SK-N-SH treated with all-trans-retinoic acid at 6 μM for 48 hours (cell line): ENCODE measurements around the gene IRS4.

Experiments
- ATAC-seq: fragments of 200-7000 bp; cut with Tn5 transposase; 3 replicates; pipeline ENCODE4 v1.9.1; 2020; ENCODE audit warnings: mild to moderate bottlenecking, moderate library complexity
- ARNTL ChIP-seq: fragments of 450-650 bp; formaldehyde crosslinking; IDR thresholded peaks from 2 replicates; pipeline ENCODE4 v1.5.0; 2020; ENCODE audit warnings: low read depth, mild to moderate bottlenecking, moderate library complexity, borderline replicate concordance
- BACH2 ChIP-seq: fragments of 250-450 bp; sonication (Bioruptor Pico); IDR thresholded peaks from 2 replicates; pipeline ENCODE4 v1.9.0; 2021; ENCODE audit warnings: mild to moderate bottlenecking, borderline replicate concordance
- CREB5 ChIP-seq: fragments of 250-450 bp; sonication (Bioruptor Pico); IDR thresholded peaks from 2 replicates; pipeline ENCODE4 v1.5.1; 2020; ENCODE audit warnings: low read depth, mild to moderate bottlenecking, moderate library complexity
- CSDC2 ChIP-seq: fragments of 250-450 bp; sonication (Bioruptor Pico); IDR thresholded peaks from 2 replicates; pipeline ENCODE4 v1.5.0; 2020; ENCODE audit warnings: mild to moderate bottlenecking, moderate library complexity
- CSRNP3 ChIP-seq: fragments of 250-450 bp; sonication (Bioruptor Pico); IDR thresholded peaks from 2 replicates; pipeline ENCODE4 v1.5.1; 2021; ENCODE audit warnings: mild to moderate bottlenecking, moderate library complexity
- ESRRG ChIP-seq: fragments of 250-450 bp; sonication (Bioruptor Pico); IDR thresholded peaks from 2 replicates; pipeline ENCODE4 v1.6.1; 2021; ENCODE audit warnings: mild to moderate bottlenecking
- ISL1 ChIP-seq: fragments of 250-450 bp; sonication (Bioruptor Pico); IDR thresholded peaks from 2 replicates; pipeline ENCODE4 v2.1.2; 2022; ENCODE audit warnings: mild to moderate bottlenecking, moderate library complexity
- OSR1 ChIP-seq: fragments of 250-450 bp; sonication (Bioruptor Pico); IDR thresholded peaks from 2 replicates; pipeline ENCODE4 v1.8.0; 2022; ENCODE audit warnings: moderate library complexity, mild to moderate bottlenecking, inconsistent platforms
- PATZ1 ChIP-seq: fragments of 250-450 bp; sonication (Bioruptor Pico); IDR thresholded peaks from 2 replicates; pipeline ENCODE4 v1.8.0; 2020; ENCODE audit warnings: mild to moderate bottlenecking, moderate library complexity, borderline replicate concordance
- POU6F1 ChIP-seq: fragments of 250-450 bp; sonication (Bioruptor Pico); IDR thresholded peaks from 2 replicates; pipeline ENCODE4 v1.8.0; 2021; ENCODE audit warnings: low read depth, mild to moderate bottlenecking, moderate library complexity, borderline replicate concordance
- PPARA ChIP-seq: fragments of 250-450 bp; sonication (Bioruptor Pico); IDR thresholded peaks from 2 replicates; pipeline ENCODE4 v1.5.0; 2020; ENCODE audit warnings: mild to moderate bottlenecking, borderline replicate concordance
- RARB ChIP-seq: fragments of 250-450 bp; sonication (Bioruptor Pico); IDR thresholded peaks from 2 replicates; pipeline ENCODE4 v1.8.0; 2021; ENCODE audit warnings: mild to moderate bottlenecking, moderate library complexity
- SNAI2 ChIP-seq: fragments of 250-450 bp; sonication (Bioruptor Pico); IDR thresholded peaks from 2 replicates; pipeline ENCODE4 v1.5.0; 2020; ENCODE audit warnings: mild to moderate bottlenecking, moderate library complexity
- TCF4 ChIP-seq: fragments of 250-450 bp; sonication (Bioruptor Pico); IDR thresholded peaks from 2 replicates; pipeline ENCODE4 v1.8.0; 2021; ENCODE audit warnings: mild to moderate bottlenecking, moderate library complexity, borderline replicate concordance
- TSHZ2 ChIP-seq: fragments of 250-450 bp; sonication (Bioruptor Pico); IDR thresholded peaks from 2 replicates; pipeline ENCODE4 v1.5.0; 2020; ENCODE audit warnings: mild to moderate bottlenecking, moderate library complexity
- ZC3H10 ChIP-seq: fragments of 250-450 bp; sonication (Bioruptor Pico); IDR thresholded peaks from 2 replicates; pipeline ENCODE4 v1.5.1; 2021; ENCODE audit warnings: mild to moderate bottlenecking, moderate library complexity
- ZFP30 ChIP-seq: fragments of 450-650 bp; formaldehyde crosslinking; IDR thresholded peaks from 2 replicates; pipeline ENCODE4 v1.5.0; 2022; ENCODE audit warnings: mild to moderate bottlenecking, moderate library complexity
- ZNF565 ChIP-seq: fragments of 450-650 bp; formaldehyde crosslinking; conservative IDR thresholded peaks from 2 replicates; pipeline ENCODE4 v1.5.0; 2020; ENCODE audit warnings: low read depth, mild to moderate bottlenecking, moderate library complexity
- ZNF8 ChIP-seq: fragments of 450-650 bp; formaldehyde crosslinking; IDR thresholded peaks from 2 replicates; pipeline ENCODE4 v1.5.0; 2020; ENCODE audit warnings: mild to moderate bottlenecking, moderate library complexity

Gene IRS4

GRCh38 chrX:108722561-108722960, 13.8 kb downstream of the IRS4 start (continued):
- TF ChIP-seq TSHZ2 (no peak), ISL1 (CRISPR knock-in tag) (no peak), BACH2 (CRISPR knock-in tag) (no peak), PATZ1 (CRISPR knock-in tag) (no peak)

- TF ChIP-seq ZFP30 (no peak), SNAI2 (no peak), CSDC2 (CRISPR knock-in tag) (no peak), POU6F1 (CRISPR knock-in tag) (no peak), TCF4 (CRISPR knock-in tag) (no peak), PPARA (no peak), PATZ1 (CRISPR knock-in tag) (no peak)
- no peak for ATAC-seq
These were observed 23.5 kb downstream of the IRS4 start for GRCh38 chrX:108712886-108713285.

DNA sequence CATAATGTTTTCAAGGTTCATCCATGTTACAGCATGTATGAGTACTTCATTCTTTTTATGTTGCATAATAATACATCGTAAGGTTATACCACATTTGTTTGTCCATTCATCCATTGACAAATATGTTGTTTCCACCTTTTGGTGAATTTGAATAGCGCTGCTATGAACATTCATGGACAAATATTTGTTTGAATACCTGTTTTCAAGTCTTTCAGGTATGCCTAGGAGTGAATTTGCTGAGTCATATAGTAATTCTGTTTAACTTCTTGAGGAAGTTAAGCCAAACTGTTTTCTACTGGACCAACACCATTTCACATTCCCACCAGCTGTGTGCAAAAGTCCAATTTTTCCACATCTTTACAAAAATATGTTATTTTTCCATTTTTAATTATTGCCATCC, 31.5 kb downstream of the IRS4 start:
- no peak for ATAC-seq
- TF ChIP-seq TCF4 (CRISPR knock-in tag) (no peak), ESRRG (no peak), RARB (CRISPR knock-in tag) (no peak), ISL1 (CRISPR knock-in tag) (no peak), CSRNP3 (CRISPR knock-in tag) (no peak), ZC3H10 (CRISPR knock-in tag) (no peak), ZNF8 (no peak)

DNA sequence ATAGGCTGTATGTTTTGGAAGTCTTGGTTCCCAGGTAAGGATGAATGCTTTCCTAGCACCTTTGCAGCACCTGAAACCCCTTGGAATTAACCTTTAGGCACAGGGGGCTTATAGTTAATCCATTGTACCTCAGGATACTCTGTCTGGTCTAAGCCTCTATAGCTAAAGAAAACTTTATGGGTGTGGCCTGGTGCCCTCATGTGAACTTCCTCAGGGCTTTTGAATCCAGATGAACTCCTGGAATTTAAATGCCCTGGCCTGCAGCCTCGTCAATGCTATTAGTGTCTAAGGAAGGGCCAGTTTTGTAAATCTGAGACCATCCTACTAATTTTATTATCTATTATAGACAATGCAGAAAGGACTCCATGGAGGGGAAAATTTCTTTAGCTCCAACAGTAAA, 33.8 kb downstream of the IRS4 start:
- no peak for TF ChIP-seq CSDC2 (CRISPR knock-in tag)
- TF ChIP-seq ARNTL (CRISPR knock-in tag), result no peak
- no peak for TF ChIP-seq RARB (CRISPR knock-in tag)
- TF ChIP-seq ZNF565 (CRISPR knock-in tag), result no peak
- TF ChIP-seq CREB5 (CRISPR knock-in tag), result no peak
- no peak for TF ChIP-seq TCF4 (CRISPR knock-in tag)
- no peak for TF ChIP-seq ZC3H10 (CRISPR knock-in tag)
- no peak for TF ChIP-seq OSR1 (CRISPR knock-in tag)
- TF ChIP-seq PPARA, result no peak
- no peak for ATAC-seq
